GM12878 (cell line): ENCODE data around the gene SEPHS2. TPM values are rescaled to one million over a fixed set of nuclear protein-coding genes. Genes with fewer than 3 reads are reported as not detected.

Source experiments
- BACH1 ChIP-seq: fragments of 450-650 bp; IDR thresholded peaks from 2 replicates; pipeline ENCODE4 v1.6.1; 2017; ENCODE audit warnings: mild to moderate bottlenecking, borderline replicate concordance
- BCLAF1 ChIP-seq: fragments of 450-650 bp; IDR thresholded peaks from 2 replicates; pipeline ENCODE4 v1.6.1; 2017; ENCODE audit warnings: antibody characterized with exemption, mild to moderate bottlenecking, moderate library complexity
- BMI1 ChIP-seq: fragments of 450-650 bp; IDR thresholded peaks from 2 replicates; pipeline ENCODE4 v1.6.1; 2016; ENCODE audit warnings: mild to moderate bottlenecking, moderate library complexity, borderline replicate concordance
- CTCF ChIP-seq, 3 experiments: IDR thresholded peaks in 2 of 3; conservative IDR thresholded peaks in 1 of 3; 2 replicates each; pipeline ENCODE4 v1.5.1; 2011; ENCODE audit warnings: low read depth in 3 of 3, low read length in 3 of 3, mild to moderate bottlenecking in 3 of 3, control low read depth in 2 of 3, moderate library complexity in 2 of 3, inconsistent platforms in 1 of 3, mixed read lengths in 1 of 3; ENCODE audit not compliant: control insufficient read depth in 2 of 3, insufficient read depth in 1 of 3; ENCODE audit errors: extremely low read depth in 1 of 3
- EZH2 ChIP-seq: IDR thresholded peaks from 2 replicates; pipeline ENCODE4 v1.6.1; 2012; ENCODE audit warnings: low read depth, mild to moderate bottlenecking, control low read depth, inconsistent platforms, low read length, borderline replicate concordance; ENCODE audit not compliant: control insufficient read depth
- HSF1 ChIP-seq: fragments of 150-350 bp; IDR thresholded peaks from 2 replicates; pipeline ENCODE4 v1.6.1; 2014; ENCODE audit warnings: mild to moderate bottlenecking, low read depth, low read length
- MYB ChIP-seq: fragments of 150-350 bp; IDR thresholded peaks from 2 replicates; pipeline ENCODE4 v1.6.1; 2014; ENCODE audit warnings: mild to moderate bottlenecking, low read depth, low read length, borderline replicate concordance
- POLR2A ChIP-seq: IDR thresholded peaks from 2 replicates; pipeline ENCODE4 v1.6.1; 2011; ENCODE audit warnings: low read depth, mild to moderate bottlenecking, low read length
- RAD21 ChIP-seq: IDR thresholded peaks from 2 replicates; pipeline ENCODE4 v1.6.1; 2011; ENCODE audit warnings: mild to moderate bottlenecking, low read depth, low read length, moderate library complexity; ENCODE audit not compliant: insufficient read depth
- SIX5 ChIP-seq: IDR thresholded peaks from 2 replicates; pipeline ENCODE4 v1.6.1; 2011; ENCODE audit warnings: mild to moderate bottlenecking, low read depth, low read length, moderate library complexity; ENCODE audit not compliant: severe bottlenecking
- SREBF2 ChIP-seq: IDR thresholded peaks from 2 replicates; pipeline ENCODE4 v1.6.1; 2012; ENCODE audit warnings: mild to moderate bottlenecking, low read length
- SRF ChIP-seq, 2 experiments: IDR thresholded peaks; 2 replicates each; pipeline ENCODE4 v1.6.1; 2011; ENCODE audit warnings: low read depth in 2 of 2, low read length in 2 of 2, mild to moderate bottlenecking in 1 of 2, moderate library complexity in 1 of 2
- STAT1 ChIP-seq: fragments of 450-650 bp; conservative IDR thresholded peaks from 2 replicates; pipeline ENCODE4 v1.6.1; 2014; ENCODE audit warnings: antibody characterized with exemption, mild to moderate bottlenecking
- TBL1XR1 ChIP-seq: IDR thresholded peaks from 2 replicates; pipeline ENCODE4 v1.6.1; 2012; ENCODE audit warnings: low read depth, low read length, improper control_type of control experiment
- USF2 ChIP-seq: IDR thresholded peaks from 2 replicates; pipeline ENCODE4 v1.6.1; 2011; ENCODE audit warnings: low read depth, low read length, improper control_type of control experiment, borderline replicate concordance
- YBX1 ChIP-seq: fragments of 450-650 bp; IDR thresholded peaks from 2 replicates; pipeline ENCODE4 v1.6.1; 2016; ENCODE audit warnings: antibody characterized with exemption
- ZNF687 ChIP-seq: fragments of 450-650 bp; IDR thresholded peaks from 2 replicates; pipeline ENCODE4 v1.6.1; 2017; ENCODE audit warnings: mild to moderate bottlenecking, moderate library complexity
- ZSCAN29 ChIP-seq: fragments of 450-650 bp; IDR thresholded peaks from 2 replicates; pipeline ENCODE4 v1.6.1; 2017; ENCODE audit warnings: mild to moderate bottlenecking, moderate library complexity
- polyA plus RNA-seq, 11 experiments: library from polyadenylated mRNA; depleted of rRNA in 4 of 11; unstranded in 6 of 11; stranded (reverse) in 5 of 11; fragments of >200 nt; fragmentation: Nextera tagmentation in 4 of 11; fragmentation: Illumina TruSeq in 1 of 11; extraction: Ambion mirVana in 4 of 11; extraction: Trizol in 1 of 11; gene quantifications; 1 replicate in 1 of 11; 2 replicates in 10 of 11; pipeline versions ENCODE4 v1.2.1 to v1.2.3, GENCODE V29; 2011 to 2016; ENCODE audit warnings: inconsistent platforms in 2 of 11, missing spikeins in 2 of 11, low read depth in 1 of 11
- total RNA-seq, 4 experiments: library from RNA; depleted of rRNA in 3 of 4; stranded (reverse); fragments of >200 nt in 3 of 4; fragmentation: Illumina TruSeq in 1 of 4; extraction: Trizol in 1 of 4; gene quantifications; 2 replicates each; pipeline versions ENCODE4 v1.2.1 to v1.2.3, GENCODE V29; 2013 to 2021

The SEPHS2 gene
- total and polyA plus RNA-seq, 10 of the 15 experiments (the other 5 are each of a cell fraction or from before 2014, with no cell fraction given): 21.6 to 99.8 (median 72.9) TPM

GRCh38 chr16:30395155-30395991 is 50.3 kb downstream of the SEPHS2 start, which contains the start of gene ZNF48 (continued):
- TF ChIP-seq CTCF (IDR thresholded peaks at IDR 0.05 in 2 of 3, conservative IDR thresholded peaks at IDR 0.05 in 1 of 3; ENCODE audit: control insufficient read depth in 2 of 3, extremely low read depth in 1 of 3, insufficient read depth in 1 of 3, low read depth in 3 of 3, low read length in 3 of 3): peak in 2 of 3 experiments; percentile 42 to 46; a peak in 3 of 6 replicates
- TF ChIP-seq SREBF2: no peak
- TF ChIP-seq ZNF687: peak; percentile 36
- TF ChIP-seq MYB: no peak
- TF ChIP-seq YBX1: no peak
- TF ChIP-seq BACH1: no peak; the same call in 1 of the 2 replicates
- TF ChIP-seq POLR2A: peak; percentile 74
- TF ChIP-seq ZSCAN29: no peak
- TF ChIP-seq SIX5: no peak
- TF ChIP-seq STAT1: no peak
- TF ChIP-seq BCLAF1: 0 out of 2 replicates have a peak, but pooled peaks have one; percentile 45
- no peak for TF ChIP-seq BMI1
- TF ChIP-seq EZH2: no peak
- TF ChIP-seq TBL1XR1: no peak
- peak in 1 of 2 experiments; percentile 28; a peak in 1 of 4 replicates for TF ChIP-seq SRF (IDR thresholded peaks at IDR 0.05; ENCODE audit: low read depth in 2 of 2, low read length in 2 of 2)
- no peak for TF ChIP-seq HSF1
- no peak for TF ChIP-seq USF2
- no peak for TF ChIP-seq RAD21
